ENCODE results near the gene NELFCD.

DNA sequence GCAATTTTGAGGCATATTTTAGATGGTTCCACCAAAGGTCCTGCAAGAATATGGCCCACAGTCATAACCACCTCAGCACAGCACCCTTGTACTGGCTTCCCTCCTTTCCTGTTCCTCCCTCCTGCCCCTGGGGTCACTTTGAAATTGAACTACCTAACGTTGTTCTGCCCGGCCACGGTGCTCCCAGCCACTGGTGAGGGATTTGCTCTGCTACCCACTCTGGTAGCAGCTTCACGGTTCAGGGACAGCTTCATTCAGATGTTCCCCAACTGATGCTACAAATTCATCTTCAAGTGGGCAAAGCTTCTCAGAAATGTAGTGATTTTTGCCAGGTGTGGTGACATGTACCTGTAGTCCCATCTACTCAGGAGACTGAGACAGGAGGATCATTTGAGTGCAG lies 7.9 kb upstream of the NELFCD start:
- TF ChIP-seq, protein P1, sequence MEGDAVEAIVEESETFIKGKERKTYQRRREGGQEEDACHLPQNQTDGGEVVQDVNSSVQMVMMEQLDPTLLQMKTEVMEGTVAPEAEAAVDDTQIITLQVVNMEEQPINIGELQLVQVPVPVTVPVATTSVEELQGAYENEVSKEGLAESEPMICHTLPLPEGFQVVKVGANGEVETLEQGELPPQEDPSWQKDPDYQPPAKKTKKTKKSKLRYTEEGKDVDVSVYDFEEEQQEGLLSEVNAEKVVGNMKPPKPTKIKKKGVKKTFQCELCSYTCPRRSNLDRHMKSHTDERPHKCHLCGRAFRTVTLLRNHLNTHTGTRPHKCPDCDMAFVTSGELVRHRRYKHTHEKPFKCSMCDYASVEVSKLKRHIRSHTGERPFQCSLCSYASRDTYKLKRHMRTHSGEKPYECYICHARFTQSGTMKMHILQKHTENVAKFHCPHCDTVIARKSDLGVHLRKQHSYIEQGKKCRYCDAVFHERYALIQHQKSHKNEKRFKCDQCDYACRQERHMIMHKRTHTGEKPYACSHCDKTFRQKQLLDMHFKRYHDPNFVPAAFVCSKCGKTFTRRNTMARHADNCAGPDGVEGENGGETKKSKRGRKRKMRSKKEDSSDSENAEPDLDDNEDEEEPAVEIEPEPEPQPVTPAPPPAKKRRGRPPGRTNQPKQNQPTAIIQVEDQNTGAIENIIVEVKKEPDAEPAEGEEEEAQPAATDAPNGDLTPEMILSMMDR (IDR thresholded peaks at IDR 0.05): no peak
- TF ChIP-seq POLR2A (IDR thresholded peaks at IDR 0.05): no peak

Data from thyroid gland (tissue), 4 donors.